Prostate gland (tissue), 2 donors: ENCODE measurements around the gene ESR2. TPM values are rescaled to one million over a fixed set of nuclear protein-coding genes. Genes with fewer than 3 reads are reported as not detected.
"Not testable (repeated sequence)": the region's sequence is repeated elsewhere in the genome, so short reads cannot be mapped to it uniquely, and the experiment has no call there.

Source experiments
- DNase-seq: peaks from one replicate; pipeline ENCODE4 v3.0.0-alpha.2; 2019; ENCODE audit warnings: low spot score
- H3K27ac ChIP-seq, 2 donors: fragments of 200-600 bp; sonication (generic); 2 replicates each; pipeline ENCODE4 v1.5.1; 2017 to 2019
- H3K27me3 ChIP-seq: fragments of 200-600 bp; sonication (generic); replicated peaks from 2 replicates; pipeline ENCODE4 v1.5.1; 2019; ENCODE audit not compliant: insufficient read depth
- H3K36me3 ChIP-seq, 2 donors: fragments of 200-600 bp; sonication (generic); 1 replicate in 1 of 2; 2 replicates in 1 of 2; pipeline versions ENCODE4 v1.5.1 to v1.8.1; 2017 to 2019
- H3K4me1 ChIP-seq: fragments of 200-600 bp; sonication (generic); replicated peaks from 2 replicates; pipeline ENCODE4 v1.5.1; 2019
- H3K4me3 ChIP-seq, 2 donors: fragments of 200-600 bp; sonication (generic); 2 replicates each; pipeline ENCODE4 v1.5.1; 2017 to 2019
- H3K9me3 ChIP-seq: fragments of 200-600 bp; sonication (generic); 2 replicates; pipeline ENCODE4 v1.5.1; 2017
- CTCF ChIP-seq, 4 experiments: fragments of 200-600 bp in 2 of 4; fragments of 450-650 bp in 2 of 4; sonication (generic) in 2 of 4; IDR thresholded peaks; 1 replicate in 3 of 4; 2 replicates in 1 of 4; pipeline ENCODE4 v1.5.1; 2016 to 2019; ENCODE audit warnings: antibody characterized with exemption in 4 of 4, mild to moderate bottlenecking in 2 of 4, moderate library complexity in 2 of 4
- POLR2A ChIP-seq: fragments of 450-650 bp; IDR thresholded peaks from one replicate; pipeline ENCODE4 v1.6.1; 2016; ENCODE audit warnings: antibody characterized with exemption, mild to moderate bottlenecking
- POLR2AphosphoS5 ChIP-seq: sonication (generic); formaldehyde crosslinking; IDR thresholded peaks from one replicate; pipeline ENCODE4 v1.6.1; 2017; ENCODE audit warnings: antibody characterized with exemption
- WGBS: methylation state at CpG from one replicate; pipeline ENCODE4 v1.1.5; 2018; 5-methylcytosine and 5-hydroxymethylcytosine counted together
- intact Hi-C: fragments of 100-400 bp; cut with DNase I; formaldehyde crosslinking; loops from one replicate; pipeline ENCODE4 v1.14.2; 2022
- total RNA-seq, 2 donors: library from RNA; depleted of rRNA; stranded (reverse); fragments of >200 nt; gene quantifications; one replicate each; pipeline ENCODE4 v1.1.0, GENCODE V29; 2016

ESR2 gene
- total RNA-seq, 2 donors from 2014 or later: 0.68 to 21.4 TPM

- Histone ChIP-seq H3K9me3 (no peaks in the 10 kb centered on the region), H3K27me3 (no peaks in the 10 kb centered on the region), H3K36me3 (no peaks in the 10 kb centered on the region), H3K27ac (no peak overlapping the region), H3K4me1 (no peaks in the 10 kb centered on the region), H3K4me3 (no peak overlapping the region)
- TF ChIP-seq CTCF (IDR thresholded peaks at IDR 0.05): no peak
- DNase-seq: no peak
- intact Hi-C loops: no loop called here
- WGBS: 63% methylated on average over 3 of the region's 3 CpGs
Measured at GRCh38 chr14:64329149-64329548, 35.0 kb upstream of the ESR2 start.

- no peaks in the 10 kb centered on the region for H3K9me3 ChIP-seq
- H3K4me1 ChIP-seq: no peaks in the 10 kb centered on the region
- WGBS: 82% methylated on average over 2 of the region's 2 CpGs
- no peak for TF ChIP-seq POLR2A
- no peak for TF ChIP-seq CTCF (IDR thresholded peaks at IDR 0.05)
- no peak for TF ChIP-seq POLR2AphosphoS5
- no peak overlapping the region for H3K27ac ChIP-seq
- no peaks in the 10 kb centered on the region for H3K27me3 ChIP-seq
- intact Hi-C loops: no loop called here
- no peaks in the 10 kb centered on the region for H3K36me3 ChIP-seq
- no peak for DNase-seq
- no peak overlapping the region for H3K4me3 ChIP-seq
Measured at GRCh38 chr14:64326502-64326901, 32.3 kb upstream of the ESR2 start.

GRCh38 chr14:64324895-64325294, 30.7 kb upstream of the ESR2 start:
- DNase-seq: no peak
- 65% methylated on average over 1 of the region's 1 CpG for WGBS
- Histone ChIP-seq H3K4me3 (no peak overlapping the region), H3K27ac (no peak overlapping the region), H3K9me3 (no peaks in the 10 kb centered on the region), H3K4me1 (no peaks in the 10 kb centered on the region), H3K27me3 (no peaks in the 10 kb centered on the region), H3K36me3 (no peaks in the 10 kb centered on the region)
- no peak for TF ChIP-seq POLR2AphosphoS5
- TF ChIP-seq POLR2A: no peak
- intact Hi-C loops: no loop called here

- no peak for DNase-seq
- no peaks in the 10 kb centered on the region for H3K27me3 ChIP-seq
- H3K9me3 ChIP-seq: no peaks in the 10 kb centered on the region
- no peak overlapping the region for H3K4me3 ChIP-seq
- WGBS: 43% methylated on average over 1 of the region's 1 CpG
- H3K4me1 ChIP-seq: no peaks in the 10 kb centered on the region
- intact Hi-C loops: no loop called here
- no peaks in the 10 kb centered on the region for H3K36me3 ChIP-seq
- TF ChIP-seq POLR2A: no peak
- TF ChIP-seq CTCF (IDR thresholded peaks at IDR 0.05): no peak
- TF ChIP-seq POLR2AphosphoS5: no peak
- no peak overlapping the region for H3K27ac ChIP-seq
Measured at GRCh38 chr14:64324461-64324860, 30.3 kb upstream of the ESR2 start.

- H3K27ac ChIP-seq, intact Hi-C loops, H3K27me3 ChIP-seq, H3K4me1 ChIP-seq, H3K4me3 ChIP-seq, H3K36me3 ChIP-seq, H3K9me3 ChIP-seq, DNase-seq: not testable (repeated sequence)
- 87% methylated on average over 5 of the region's 5 CpGs for WGBS
Measured at GRCh38 chr14:64320362-64320761, 26.2 kb upstream of the ESR2 start.

GRCh38 chr14:64318695-64319094, 24.5 kb upstream of the ESR2 start:
- DNase-seq, H3K4me3 ChIP-seq, H3K4me1 ChIP-seq, H3K27me3 ChIP-seq, H3K27ac ChIP-seq, H3K36me3 ChIP-seq, H3K9me3 ChIP-seq, intact Hi-C loops: not testable (repeated sequence)
- 100% methylated on average over 1 of the region's 1 CpG for WGBS
